ENCODE measurements around the gene ENPP3.

Gene ENPP3

DNA sequence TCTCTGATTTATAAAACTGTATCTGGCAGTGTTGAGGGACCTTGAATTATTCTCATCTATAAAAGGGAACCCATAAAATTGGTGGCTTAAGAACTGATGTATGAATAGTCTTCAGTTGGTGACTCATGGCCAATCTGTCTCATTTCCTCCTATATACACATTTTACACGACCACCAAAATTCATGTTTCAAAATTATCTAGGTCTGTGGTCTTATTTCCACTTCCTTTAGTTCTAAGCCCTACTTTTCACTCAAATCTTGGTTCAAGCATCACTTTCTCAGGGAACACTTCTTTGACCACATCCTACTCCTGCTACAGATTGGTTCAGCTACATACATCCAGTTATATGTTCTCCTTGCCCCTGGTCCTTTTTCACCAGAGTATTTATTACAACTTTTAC lies 152.1 kb downstream of the ENPP3 start (continued):
- TF ChIP-seq, protein P1, sequence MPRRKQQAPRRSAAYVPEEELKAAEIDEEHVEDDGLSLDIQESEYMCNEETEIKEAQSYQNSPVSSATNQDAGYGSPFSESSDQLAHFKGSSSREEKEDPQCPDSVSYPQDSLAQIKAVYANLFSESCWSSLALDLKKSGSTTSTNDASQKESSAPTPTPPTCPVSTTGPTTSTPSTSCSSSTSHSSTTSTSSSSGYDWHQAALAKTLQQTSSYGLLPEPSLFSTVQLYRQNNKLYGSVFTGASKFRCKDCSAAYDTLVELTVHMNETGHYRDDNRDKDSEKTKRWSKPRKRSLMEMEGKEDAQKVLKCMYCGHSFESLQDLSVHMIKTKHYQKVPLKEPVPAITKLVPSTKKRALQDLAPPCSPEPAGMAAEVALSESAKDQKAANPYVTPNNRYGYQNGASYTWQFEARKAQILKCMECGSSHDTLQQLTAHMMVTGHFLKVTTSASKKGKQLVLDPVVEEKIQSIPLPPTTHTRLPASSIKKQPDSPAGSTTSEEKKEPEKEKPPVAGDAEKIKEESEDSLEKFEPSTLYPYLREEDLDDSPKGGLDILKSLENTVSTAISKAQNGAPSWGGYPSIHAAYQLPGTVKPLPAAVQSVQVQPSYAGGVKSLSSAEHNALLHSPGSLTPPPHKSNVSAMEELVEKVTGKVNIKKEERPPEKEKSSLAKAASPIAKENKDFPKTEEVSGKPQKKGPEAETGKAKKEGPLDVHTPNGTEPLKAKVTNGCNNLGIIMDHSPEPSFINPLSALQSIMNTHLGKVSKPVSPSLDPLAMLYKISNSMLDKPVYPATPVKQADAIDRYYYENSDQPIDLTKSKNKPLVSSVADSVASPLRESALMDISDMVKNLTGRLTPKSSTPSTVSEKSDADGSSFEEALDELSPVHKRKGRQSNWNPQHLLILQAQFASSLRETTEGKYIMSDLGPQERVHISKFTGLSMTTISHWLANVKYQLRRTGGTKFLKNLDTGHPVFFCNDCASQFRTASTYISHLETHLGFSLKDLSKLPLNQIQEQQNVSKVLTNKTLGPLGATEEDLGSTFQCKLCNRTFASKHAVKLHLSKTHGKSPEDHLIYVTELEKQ (tag by site-specific recombination; IDR thresholded peaks at IDR 0.05; ENCODE audit: borderline replicate concordance): no peak
- no peak for TF ChIP-seq RBAK (tag by site-specific recombination; IDR thresholded peaks at IDR 0.05)
- no peak for TF ChIP-seq ZNF174 (tag by site-specific recombination; IDR thresholded peaks at IDR 0.05)

DNA sequence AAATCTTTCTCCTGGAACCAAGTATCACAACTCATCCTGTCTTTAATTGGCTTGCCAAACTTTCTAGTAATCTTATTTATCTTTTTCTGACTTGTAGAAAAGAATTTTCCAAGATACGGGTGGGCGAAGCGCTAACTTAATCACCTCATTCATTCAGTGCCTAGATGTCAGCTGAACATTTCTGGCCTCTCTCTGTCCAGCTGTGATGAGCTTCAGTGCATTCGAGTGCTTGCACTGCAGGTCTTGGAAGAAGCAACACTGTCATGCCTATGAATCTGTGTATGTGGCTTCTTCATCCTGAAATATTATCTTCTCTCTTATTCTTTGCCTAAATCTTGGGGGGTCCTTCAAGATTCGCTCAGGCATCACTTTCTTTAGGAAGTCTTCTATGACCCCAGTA lies 154.4 kb downstream of the ENPP3 start:
- no peak overlapping the region for H3K27ac ChIP-seq (ENCODE audit: extremely low read depth, low read depth, low read length)
- no peaks in the 10 kb centered on the region for H3K9me3 ChIP-seq (ENCODE audit: control insufficient read depth, insufficient read depth, low read depth, low read length)
- H3K36me3 ChIP-seq (ENCODE audit: control insufficient read depth in 2 of 2, insufficient read depth in 1 of 2, low read length in 2 of 2): no peaks in the 10 kb centered on the region
- TF ChIP-seq, protein P2, sequence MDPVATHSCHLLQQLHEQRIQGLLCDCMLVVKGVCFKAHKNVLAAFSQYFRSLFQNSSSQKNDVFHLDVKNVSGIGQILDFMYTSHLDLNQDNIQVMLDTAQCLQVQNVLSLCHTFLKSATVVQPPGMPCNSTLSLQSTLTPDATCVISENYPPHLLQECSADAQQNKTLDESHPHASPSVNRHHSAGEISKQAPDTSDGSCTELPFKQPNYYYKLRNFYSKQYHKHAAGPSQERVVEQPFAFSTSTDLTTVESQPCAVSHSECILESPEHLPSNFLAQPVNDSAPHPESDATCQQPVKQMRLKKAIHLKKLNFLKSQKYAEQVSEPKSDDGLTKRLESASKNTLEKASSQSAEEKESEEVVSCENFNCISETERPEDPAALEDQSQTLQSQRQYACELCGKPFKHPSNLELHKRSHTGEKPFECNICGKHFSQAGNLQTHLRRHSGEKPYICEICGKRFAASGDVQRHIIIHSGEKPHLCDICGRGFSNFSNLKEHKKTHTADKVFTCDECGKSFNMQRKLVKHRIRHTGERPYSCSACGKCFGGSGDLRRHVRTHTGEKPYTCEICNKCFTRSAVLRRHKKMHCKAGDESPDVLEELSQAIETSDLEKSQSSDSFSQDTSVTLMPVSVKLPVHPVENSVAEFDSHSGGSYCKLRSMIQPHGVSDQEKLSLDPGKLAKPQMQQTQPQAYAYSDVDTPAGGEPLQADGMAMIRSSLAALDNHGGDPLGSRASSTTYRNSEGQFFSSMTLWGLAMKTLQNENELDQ (tag by site-specific recombination; IDR thresholded peaks at IDR 0.05; ENCODE audit: low read depth): no peak
- no peak for TF ChIP-seq ZNF629 (tag by site-specific recombination; IDR thresholded peaks at IDR 0.05)
- TF ChIP-seq ZNF138 (tag by site-specific recombination; IDR thresholded peaks at IDR 0.05; ENCODE audit: borderline replicate concordance): no peak
- TF ChIP-seq ZNF530 (tag by site-specific recombination; IDR thresholded peaks at IDR 0.05; ENCODE audit: low read depth): no peak
- TF ChIP-seq ZNF302 (tag by site-specific recombination; IDR thresholded peaks at IDR 0.05; ENCODE audit: low read depth): no peak
- TF ChIP-seq SP3 (tag by site-specific recombination; IDR thresholded peaks at IDR 0.05): no peak
- TF ChIP-seq, protein P3, sequence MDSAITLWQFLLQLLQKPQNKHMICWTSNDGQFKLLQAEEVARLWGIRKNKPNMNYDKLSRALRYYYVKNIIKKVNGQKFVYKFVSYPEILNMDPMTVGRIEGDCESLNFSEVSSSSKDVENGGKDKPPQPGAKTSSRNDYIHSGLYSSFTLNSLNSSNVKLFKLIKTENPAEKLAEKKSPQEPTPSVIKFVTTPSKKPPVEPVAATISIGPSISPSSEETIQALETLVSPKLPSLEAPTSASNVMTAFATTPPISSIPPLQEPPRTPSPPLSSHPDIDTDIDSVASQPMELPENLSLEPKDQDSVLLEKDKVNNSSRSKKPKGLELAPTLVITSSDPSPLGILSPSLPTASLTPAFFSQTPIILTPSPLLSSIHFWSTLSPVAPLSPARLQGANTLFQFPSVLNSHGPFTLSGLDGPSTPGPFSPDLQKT (IDR thresholded peaks at IDR 0.05; ENCODE audit: borderline replicate concordance, low read depth, low read length): no peak
- TF ChIP-seq ZNF785 (tag by site-specific recombination; IDR thresholded peaks at IDR 0.05): no peak
- TF ChIP-seq ZNF777 (tag by site-specific recombination; IDR thresholded peaks at IDR 0.05; ENCODE audit: borderline replicate concordance): no peak
- TF ChIP-seq ZNF571 (tag by site-specific recombination; IDR thresholded peaks at IDR 0.05): no peak
- TF ChIP-seq HOXA7 (CRISPR knock-in tag; IDR thresholded peaks at IDR 0.05; ENCODE audit: borderline replicate concordance): no peak
- TF ChIP-seq ZNF335 (tag by site-specific recombination; conservative IDR thresholded peaks at IDR 0.05): no peak
- TF ChIP-seq, protein P4, sequence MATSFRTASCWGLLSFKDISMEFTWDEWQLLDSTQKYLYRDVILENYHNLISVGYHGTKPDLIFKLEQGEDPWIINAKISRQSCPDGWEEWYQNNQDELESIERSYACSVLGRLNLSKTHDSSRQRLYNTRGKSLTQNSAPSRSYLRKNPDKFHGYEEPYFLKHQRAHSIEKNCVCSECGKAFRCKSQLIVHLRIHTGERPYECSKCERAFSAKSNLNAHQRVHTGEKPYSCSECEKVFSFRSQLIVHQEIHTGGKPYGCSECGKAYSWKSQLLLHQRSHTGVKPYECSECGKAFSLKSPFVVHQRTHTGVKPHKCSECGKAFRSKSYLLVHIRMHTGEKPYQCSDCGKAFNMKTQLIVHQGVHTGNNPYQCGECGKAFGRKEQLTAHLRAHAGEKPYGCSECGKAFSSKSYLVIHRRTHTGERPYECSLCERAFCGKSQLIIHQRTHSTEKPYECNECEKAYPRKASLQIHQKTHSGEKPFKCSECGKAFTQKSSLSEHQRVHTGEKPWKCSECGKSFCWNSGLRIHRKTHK (tag by site-specific recombination; IDR thresholded peaks at IDR 0.05): no peak
- no peak for TF ChIP-seq SCRT1 (tag by site-specific recombination; IDR thresholded peaks at IDR 0.05; ENCODE audit: borderline replicate concordance)
- TF ChIP-seq SP2 (tag by site-specific recombination; IDR thresholded peaks at IDR 0.05): no peak
- TF ChIP-seq ZIC2 (tag by site-specific recombination; IDR thresholded peaks at IDR 0.05): no peak
- no peak for TF ChIP-seq ZEB2 (tag by site-specific recombination; IDR thresholded peaks at IDR 0.05)
- TF ChIP-seq, protein P5, sequence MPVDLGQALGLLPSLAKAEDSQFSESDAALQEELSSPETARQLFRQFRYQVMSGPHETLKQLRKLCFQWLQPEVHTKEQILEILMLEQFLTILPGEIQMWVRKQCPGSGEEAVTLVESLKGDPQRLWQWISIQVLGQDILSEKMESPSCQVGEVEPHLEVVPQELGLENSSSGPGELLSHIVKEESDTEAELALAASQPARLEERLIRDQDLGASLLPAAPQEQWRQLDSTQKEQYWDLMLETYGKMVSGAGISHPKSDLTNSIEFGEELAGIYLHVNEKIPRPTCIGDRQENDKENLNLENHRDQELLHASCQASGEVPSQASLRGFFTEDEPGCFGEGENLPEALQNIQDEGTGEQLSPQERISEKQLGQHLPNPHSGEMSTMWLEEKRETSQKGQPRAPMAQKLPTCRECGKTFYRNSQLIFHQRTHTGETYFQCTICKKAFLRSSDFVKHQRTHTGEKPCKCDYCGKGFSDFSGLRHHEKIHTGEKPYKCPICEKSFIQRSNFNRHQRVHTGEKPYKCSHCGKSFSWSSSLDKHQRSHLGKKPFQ (tag by site-specific recombination; IDR thresholded peaks at IDR 0.05): no peak
- POLR2A ChIA-PET: no interaction called here
- CTCF ChIA-PET: no interaction called here
- H3K4me1 ChIP-seq (ENCODE audit: control insufficient read depth, insufficient read depth, low read length): no peaks in the 10 kb centered on the region
- H3K4me3 ChIP-seq (ENCODE audit: low read depth, low read length): no peak overlapping the region
